Erythroblast (primary cell): ENCODE measurements around the gene KRT12.

ENCODE experiments used
- GATA1 ChIP-seq: IDR thresholded peaks from 2 replicates; pipeline ENCODE4 v1.6.1; 2011; ENCODE audit warnings: low read depth, mild to moderate bottlenecking, control low read depth, low read length, moderate library complexity
- POLR2A ChIP-seq: IDR thresholded peaks from 2 replicates; pipeline ENCODE4 v1.6.1; 2011; ENCODE audit warnings: mild to moderate bottlenecking, low read length

DNA sequence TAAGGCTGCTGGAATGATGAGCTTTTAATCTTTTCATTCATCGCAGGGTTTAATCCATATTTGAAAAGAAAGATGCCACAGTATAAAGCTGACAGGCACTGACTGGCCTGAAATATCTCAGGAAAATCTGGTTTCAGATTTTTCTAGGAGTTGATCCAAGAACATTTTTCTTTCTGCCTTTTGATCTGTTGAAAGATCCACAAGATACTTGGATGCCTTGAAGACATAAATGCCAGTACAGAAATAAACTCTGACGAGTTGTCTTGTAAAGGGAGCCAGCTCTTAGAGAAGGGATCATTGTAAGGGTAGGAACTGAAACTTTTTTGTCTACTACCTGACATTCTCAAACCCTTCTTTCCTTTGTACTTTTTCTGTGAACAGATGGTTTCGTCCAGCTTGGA, 43.4 kb upstream of the KRT12 start:
- TF ChIP-seq POLR2A (no peak), GATA1 (no peak)
